A673 (cell line): ENCODE results near the gene ADCY4.

ENCODE experiments used
- EZH2 ChIP-seq: fragments of 200-600 bp; sonication (generic); IDR thresholded peaks from 2 replicates; pipeline ENCODE4 v1.6.1; 2017; ENCODE audit warnings: borderline replicate concordance, low read depth, mild to moderate bottlenecking, mixed read lengths, antibody characterized with exemption, low read length; ENCODE audit not compliant: poor library complexity, severe bottlenecking
- TF ChIP-seq, protein P1 (sequence below): fragments of 300-800, 200-600 bp; sonication (generic); conservative IDR thresholded peaks from 2 replicates; pipeline ENCODE4 v1.5.1; 2017; ENCODE audit warnings: low read depth, mild to moderate bottlenecking, antibody characterized with exemption, low read length, moderate library complexity, mixed read lengths

DNA sequence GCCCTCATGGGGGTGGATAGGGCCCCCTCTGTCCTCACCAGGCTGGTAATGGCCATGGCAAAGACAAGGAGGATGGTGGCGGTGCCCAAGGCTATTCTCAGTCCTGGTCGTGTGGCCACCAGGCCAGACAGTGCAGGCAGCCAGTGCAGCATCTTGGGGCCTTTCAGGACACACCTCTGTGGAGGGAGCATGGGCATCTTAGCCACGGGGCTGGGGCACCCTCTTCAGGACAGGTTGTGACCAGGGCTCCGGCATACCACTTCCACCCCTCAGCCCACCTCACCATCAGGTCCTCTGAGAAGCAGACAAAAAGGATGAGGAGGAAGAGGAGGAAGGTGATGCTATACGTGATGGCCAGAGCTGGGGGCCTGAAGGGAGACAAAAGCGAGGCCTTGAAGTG, 10.8 kb downstream of the ADCY4 start:
- TF ChIP-seq, protein P1, sequence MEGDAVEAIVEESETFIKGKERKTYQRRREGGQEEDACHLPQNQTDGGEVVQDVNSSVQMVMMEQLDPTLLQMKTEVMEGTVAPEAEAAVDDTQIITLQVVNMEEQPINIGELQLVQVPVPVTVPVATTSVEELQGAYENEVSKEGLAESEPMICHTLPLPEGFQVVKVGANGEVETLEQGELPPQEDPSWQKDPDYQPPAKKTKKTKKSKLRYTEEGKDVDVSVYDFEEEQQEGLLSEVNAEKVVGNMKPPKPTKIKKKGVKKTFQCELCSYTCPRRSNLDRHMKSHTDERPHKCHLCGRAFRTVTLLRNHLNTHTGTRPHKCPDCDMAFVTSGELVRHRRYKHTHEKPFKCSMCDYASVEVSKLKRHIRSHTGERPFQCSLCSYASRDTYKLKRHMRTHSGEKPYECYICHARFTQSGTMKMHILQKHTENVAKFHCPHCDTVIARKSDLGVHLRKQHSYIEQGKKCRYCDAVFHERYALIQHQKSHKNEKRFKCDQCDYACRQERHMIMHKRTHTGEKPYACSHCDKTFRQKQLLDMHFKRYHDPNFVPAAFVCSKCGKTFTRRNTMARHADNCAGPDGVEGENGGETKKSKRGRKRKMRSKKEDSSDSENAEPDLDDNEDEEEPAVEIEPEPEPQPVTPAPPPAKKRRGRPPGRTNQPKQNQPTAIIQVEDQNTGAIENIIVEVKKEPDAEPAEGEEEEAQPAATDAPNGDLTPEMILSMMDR, result no peak
- TF ChIP-seq EZH2, result no peak
